ENCODE data around the gene TICRR.

The TICRR gene

DNA sequence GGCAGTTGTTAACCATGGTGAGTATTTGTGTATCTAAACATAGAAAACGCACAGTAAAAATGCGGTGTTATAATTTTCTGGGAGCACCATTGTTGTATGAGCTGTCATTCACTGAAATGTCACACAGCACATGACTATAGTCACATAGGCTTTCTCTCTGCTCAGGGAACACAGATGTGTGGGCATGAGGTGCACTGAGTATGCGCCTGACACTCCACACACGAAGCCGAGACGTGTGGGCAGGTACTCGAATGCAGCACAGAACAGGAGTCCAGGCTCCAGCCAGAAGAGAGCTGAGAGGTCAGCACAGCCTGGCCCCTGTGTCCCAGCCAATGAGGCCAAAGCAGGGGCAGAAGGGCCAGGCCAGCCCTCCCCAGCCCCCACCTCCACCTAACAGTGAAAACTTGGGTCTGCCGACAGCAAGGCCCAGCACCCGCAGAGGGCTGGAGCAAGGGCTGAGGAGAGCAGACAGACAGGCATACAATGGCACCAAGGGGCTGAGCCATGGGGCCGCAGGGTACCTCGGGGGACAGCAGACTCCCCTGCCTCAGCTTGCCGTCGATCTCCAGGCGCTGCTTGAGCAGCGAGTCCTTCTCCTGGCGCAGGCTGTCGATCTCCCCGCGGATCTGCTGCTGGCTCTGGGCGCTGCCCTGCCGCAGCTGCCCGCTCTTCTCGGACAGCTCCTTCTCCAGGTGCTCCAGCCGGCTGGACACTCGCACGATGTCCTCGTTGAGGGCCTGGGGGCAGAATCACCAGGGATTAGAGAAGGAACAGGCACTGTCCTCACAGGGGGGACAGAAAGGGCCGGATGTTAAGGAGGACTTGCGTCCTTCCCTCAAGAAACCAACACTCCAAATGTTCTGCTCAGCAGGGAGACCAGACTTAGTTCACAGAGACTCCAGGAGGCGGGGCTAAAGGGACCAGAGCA is 56.0 kb downstream of the TICRR start:
- DNase-seq, result no peak

DNA sequence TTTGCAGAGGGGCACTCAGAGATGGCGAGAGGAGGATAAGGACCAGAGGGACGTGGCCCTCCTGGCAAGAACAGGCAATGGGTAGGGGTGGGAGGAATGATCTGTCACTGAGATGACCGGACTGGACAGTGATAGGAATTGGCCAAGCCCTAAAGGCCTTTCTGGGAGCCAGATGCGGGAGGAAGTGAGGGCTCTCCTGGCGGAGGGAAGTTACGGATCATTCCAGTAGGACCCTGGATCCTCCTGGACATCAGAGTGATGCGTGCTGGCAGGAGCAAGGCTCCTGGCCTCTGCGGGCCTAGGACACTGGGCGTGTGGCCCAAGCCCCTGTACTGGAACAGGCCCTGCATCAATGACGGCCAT is 56.6 kb downstream of the TICRR start:
- DNase-seq, result no peak

DNA sequence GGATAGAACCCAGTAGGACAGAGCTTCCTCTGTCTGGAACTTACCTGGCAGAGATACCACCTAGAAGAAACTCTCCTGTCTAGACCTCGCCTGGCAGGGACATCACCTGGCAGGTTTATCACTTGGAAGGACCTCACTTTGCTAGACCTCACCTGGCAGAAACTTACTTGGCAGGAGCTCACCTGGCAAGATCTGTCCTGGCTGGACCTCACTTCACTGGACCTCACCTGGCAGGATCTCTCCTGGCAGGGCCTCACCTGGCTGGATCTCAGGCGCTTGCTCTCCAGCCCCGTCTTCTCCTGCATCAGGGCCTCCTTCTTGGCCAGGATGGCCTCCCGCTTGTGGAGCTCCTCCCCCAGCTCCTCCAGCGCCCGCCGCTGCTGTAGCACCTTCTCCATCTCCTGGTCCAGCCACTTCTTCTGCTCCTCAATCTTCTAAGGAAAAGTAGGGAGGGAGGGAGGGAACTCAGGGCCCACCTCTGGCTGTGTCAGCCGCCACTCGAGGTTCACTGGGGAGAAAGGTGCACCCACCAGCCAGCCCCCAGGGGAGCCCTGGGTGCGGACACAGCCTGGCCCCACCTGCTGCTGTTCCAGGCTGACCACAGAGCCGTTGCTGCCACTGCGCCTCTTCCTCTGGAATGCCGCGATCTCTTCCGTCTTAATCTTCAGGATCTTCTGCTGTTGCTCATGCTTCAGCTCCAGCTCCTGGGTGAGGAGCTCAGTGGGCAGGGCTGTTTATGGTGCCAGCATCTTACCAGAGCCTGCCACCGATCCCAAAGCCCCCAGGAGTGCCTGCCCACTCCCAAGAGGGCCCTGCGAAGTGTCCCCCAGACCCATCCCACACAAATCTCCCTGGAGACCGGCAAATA is 57.5 kb downstream of the TICRR start:
- no peak for DNase-seq

DNA sequence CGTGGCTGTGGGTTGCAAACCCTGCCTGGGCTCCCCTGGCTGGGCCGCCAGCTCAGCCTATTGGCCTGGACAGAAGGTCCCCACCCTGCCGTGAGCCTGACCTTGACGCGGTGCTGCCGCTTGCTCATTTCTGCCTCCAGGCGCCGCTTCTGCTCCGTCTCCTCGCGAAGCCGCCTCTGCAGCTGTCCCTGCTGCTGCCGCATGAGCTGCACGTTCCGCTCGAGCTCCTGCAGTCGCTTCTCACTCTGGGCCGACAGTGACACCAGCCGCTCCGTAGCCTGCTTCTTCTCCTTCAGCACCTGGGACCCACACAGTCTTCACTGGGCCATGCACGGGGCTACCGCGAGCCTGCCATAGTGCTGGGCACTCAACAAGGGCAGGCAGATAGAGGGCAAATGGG is 58.3 kb downstream of the TICRR start:
- DNase-seq, result no peak

DNA sequence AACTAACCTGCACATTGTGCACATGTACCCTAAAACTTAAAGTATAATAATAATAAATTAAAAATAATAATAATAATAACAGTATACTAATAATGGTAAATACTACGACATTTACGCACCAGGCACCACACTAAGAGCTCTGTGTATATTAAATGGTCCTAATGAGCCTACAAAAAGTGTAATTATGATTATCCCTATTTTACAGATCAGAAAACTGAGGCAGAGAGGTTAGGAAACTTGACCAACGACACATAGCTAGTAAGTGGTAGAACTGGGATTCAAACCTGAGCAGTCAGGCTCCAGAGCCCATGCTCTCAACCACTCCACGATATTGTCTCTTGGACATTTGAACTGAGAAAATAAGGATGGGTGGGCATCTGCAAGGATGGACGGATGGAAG is 65.0 kb downstream of the TICRR start:
- no peak for DNase-seq

DNA sequence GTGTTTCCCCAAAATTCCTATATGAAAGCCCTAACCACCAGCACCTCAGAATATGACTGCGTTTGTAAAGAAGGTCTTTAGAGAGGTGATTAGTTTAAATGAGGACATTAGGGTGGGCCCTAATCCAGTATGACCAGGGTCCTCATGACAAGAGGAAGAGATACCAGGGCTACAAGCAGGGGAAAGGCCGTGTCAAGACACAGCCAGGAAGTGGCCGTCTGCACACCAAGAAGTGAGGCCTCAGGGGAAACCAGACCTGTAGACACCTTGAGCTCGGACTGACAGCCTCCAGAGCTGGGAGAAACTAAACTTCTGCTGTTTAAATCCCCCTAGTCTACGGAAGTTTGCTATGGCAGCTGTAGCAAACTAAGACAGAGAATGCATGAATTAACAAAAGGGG is 65.8 kb downstream of the TICRR start:
- no peak for DNase-seq

DNA sequence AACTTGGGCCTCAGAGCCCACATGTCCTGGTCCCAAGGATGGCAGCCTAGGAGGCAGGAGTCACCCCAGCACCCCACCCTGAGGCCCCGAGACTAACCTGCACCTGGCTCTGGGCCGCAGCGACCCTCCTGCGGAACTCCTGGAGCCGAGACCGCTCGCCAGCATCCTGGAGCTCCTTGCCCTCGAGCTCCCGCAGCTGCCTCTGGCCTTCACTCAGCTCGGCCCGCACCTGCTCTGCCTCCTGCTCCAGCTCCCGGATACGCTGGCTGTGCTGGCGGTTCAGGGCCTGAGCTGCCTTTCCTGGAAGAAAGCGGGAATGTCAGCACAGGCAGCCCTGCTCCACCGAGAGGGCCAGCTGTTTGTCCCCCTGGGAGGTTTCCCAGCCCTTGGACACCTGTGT is 66.8 kb downstream of the TICRR start:
- DNase-seq, result no peak

DNA sequence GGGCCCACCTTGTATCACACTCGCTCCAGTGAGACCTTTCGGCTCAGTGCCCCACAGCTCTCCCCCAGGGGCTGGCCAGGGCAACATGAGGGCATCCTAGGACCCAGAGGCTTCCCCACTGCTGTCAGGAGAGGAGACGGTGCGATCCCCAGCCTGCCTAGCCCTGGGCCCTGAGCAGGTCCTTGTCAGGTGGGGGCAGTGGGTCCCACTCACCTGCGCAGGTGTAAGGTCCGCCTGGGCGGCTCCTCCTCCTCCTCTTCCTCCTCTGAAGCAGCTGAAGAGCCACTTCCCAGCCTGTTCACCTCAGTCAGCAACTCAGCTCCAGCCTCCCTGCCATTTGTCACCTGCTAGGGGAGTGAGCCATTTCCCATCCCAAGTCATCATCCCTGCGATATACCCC is 70.4 kb downstream of the TICRR start:
- DNase-seq, result no peak

DNA sequence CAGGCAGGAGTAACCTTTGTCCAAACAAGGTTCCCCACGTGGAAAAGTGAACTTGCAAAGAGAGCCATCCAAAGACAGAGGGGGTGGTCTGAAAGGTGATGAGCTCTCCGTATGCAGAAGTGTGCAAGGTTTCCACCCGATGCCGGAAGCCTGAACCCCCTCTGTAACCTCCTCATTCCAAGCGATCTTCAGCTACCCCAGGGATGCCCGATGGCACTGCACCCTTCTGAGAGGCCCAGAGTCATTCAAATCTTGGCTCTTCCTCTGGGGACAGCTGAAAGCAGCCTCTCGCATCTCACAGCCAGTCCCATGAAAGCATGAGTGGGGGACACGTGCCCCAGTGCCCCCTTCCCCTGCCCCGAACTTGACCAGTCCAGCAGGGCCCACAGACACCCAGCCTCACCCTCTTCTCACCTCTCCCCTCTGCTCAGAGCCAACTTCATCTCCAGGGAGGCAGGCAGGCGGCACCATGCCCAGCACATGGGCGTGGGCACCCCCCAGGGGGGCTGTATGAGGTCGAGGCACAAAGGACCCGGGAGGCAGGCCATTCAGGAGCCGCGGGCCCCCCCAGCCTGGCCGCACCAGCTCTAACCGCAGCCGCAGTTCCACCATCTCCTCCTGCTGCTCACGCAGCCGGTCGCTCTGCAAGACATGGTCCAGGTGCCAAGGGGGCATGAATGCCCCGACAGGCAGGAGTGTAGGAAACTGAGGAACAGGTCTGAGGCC is 71.3 kb downstream of the TICRR start:
- no peak for DNase-seq

DNA sequence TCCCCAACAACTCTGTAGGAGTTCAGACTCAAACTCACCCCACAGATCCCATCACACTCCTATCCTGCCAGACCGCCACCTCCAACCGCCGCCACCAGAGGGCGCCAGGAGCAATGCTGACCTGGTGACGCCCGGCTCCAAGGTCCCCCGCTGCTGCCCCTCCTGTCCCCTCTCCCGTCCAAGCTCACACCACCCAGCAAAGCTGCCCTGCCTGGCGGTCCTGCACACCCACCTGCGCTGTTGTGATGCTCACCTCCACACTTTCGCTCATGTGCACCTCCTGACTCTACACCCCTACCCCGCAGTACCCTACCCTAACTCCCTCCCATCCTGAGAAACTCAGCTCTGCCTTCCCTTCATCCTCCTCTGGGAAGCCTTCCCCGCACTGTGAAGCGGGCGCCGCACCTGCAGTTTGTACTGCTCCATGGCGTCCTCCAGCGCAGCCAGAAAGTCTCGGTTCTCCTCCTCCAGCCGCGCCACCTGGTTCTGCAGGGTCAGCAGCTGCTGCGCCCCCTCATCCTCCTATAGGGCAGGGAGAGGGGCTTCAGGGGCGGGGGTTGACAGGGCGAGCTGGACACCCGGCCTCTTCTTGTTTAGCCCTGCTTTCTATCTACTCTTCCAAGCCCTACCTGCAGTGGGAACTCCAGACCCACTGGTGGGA is 72.1 kb downstream of the TICRR start:
- DNase-seq, result peak; percentile 4

DNA sequence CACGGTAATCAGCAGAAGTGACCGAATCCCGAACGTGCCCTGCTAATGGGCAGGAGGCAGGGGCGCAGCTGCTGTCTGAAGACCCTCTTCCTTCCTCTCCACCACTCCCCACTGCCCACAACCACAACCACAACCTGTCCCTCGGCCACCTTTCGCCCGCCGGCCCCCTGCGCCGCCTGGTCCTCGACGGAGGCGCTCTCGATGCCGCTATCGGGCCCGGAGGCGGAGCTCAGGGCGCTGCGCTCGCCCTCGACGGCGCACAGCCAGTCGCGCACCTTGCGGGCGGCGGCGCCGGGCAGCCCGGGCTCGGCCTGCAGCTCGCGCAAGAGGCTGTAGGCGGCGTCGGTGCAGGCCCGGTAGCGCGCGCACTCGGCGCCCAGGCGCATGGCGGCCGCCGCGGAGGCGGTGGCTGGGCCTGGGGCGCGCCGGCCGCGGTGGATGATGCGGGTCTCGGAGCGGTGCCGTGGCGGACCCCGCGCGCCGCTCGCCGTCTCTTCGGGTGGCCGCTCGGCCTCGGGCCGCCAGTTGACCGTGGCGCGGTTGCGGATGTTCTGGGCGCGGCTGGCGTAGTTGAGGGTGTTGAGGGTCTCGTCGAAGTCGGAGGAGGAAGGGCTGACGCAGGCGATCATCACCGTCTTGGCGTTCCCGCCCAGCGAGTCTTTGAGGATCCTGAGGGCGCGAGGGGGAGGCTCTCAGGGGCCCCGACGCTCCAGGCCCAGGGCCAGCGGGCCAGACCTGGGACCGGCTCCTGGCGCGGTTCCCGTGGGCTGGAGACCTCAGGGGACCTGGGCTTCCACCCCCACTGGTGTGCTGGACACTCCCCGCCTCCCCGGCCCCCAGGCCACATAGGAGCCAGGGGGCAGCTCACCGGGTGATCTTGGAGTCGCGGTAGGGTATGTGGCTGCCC is 73.1 kb downstream of the TICRR start:
- no peak for DNase-seq

DNA sequence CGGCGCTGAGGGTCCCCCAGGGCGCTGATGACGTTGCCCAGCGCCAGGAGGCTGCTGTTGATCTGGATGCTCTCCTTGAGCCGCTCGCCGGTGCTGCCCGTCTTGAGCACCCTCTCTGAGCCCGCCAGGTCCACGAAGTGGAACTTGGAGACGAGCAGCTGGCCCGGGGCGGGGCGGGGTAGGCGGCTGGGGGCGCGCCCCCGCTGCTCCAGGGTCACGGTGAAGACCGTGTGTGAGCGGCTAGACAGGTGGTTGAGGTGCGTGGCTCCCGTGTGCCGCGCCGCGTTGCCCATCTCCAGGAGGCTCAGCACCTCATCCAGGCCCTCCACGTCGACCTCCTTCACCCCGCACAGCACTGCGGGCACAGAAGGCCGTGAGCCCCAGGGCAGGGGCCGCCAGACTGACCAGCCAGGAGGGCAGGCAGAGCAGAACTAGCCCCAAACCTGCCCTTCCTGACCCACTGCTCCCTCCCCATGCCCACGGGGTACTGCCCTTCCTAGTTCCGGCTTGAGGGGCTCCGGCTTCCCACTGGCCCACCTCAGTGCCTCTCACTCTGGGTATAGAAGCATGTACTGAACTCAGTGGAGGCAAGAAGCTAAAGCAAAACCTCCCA is 73.8 kb downstream of the TICRR start:
- DNase-seq, result no peak

DNA sequence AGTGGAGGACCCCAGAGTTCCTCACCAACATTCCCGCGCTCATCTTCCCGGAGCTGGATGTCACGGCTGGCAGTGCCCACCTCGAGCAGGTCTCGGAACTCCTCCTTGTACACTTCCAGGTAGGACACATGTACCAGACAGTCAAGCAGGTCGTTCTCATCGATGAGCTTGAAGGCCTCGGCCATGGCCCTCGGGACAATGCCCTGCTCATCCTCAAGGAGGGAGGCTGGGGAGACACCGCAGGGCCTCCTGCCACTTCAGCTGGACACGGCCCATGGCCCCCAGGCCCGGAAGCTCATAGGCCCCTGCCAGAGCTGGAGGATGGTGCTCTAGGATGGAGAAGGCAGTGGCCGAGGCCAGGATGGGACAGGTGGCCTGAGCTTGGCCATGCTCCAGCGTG is 74.4 kb downstream of the TICRR start:
- DNase-seq, result no peak

DNA sequence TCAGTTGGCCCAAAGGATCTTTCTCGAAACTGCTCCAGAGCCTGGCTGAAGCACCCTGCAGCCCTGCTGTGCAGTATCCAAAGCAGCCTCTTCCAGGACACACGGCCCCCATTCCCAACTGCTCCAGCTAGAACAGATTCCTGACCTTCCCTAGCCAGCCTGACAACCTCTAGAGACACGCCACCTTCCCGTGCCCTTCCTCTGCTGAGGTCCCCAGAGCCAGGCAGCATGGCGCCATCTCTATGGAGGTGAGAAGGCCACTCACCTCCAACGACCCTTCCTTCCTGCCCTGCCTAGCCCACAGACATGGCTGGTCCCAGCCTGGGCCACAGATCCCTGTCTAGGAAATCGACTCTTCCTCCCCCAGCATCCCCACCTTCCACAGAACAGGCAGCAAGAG is 76.9 kb downstream of the TICRR start:
- DNase-seq, result no peak

DNA sequence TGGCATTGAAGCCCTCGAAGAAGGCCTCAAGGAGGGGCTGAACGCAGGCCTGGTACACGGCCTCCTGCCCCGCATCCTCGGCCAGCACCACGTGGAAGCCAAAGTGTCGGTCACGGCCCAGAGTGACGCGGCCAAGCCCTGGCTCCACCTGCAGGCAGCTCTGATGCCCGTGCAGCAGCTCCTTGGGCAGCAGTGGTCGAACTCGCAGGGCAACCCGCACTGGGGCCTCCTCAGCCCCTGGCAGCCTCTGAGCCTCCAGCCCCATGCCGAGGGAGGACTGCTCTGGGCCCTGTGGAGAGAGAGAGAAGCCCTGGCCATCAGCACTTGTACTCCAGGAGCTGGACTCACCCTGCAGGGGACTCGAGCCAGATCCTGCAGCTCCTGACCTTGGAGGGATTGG is 77.4 kb downstream of the TICRR start:
- DNase-seq, result no peak

DNA sequence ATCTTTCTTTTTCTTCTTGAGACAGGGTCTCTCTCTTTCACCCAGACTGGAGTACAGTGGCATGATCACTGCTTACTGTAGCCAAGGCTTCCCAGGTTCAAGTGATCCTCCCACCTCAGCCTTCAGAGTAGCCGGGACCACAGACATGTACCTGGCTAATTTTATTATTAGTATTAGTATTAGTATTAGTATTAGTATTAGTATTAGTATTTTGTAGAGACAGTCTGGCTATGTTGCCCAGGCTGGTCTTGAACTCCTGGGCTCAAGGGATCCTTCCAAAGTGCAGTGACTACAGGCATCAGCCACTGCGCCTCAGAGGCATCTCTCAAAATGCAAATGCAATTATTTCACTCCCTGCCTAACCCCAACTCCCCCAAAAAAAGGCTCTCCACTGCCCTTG is 78.3 kb downstream of the TICRR start:
- no peak for DNase-seq

DNA sequence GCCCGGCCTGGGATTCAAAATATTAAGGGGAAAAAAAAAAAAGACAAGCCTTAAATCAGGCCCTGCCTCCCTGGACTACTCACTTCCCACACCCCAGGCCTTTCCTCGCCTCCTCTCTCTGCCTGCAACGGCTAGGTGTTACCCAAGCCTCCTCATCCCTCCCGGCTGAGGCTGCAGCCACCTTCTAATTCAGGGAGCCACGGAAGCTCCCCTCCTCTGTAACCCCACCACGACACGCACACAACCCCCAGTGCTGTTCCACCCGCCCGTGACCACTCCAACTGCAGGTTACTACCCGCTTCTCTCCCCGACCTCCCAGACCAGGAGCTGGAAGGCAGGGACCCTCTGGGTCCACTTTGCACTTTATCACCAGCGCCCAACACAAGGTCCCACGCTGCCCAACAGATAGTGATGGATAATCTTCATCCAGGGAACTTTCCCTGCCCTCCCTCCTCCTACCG is 79.1 kb downstream of the TICRR start:
- DNase-seq, result no peak

DNA sequence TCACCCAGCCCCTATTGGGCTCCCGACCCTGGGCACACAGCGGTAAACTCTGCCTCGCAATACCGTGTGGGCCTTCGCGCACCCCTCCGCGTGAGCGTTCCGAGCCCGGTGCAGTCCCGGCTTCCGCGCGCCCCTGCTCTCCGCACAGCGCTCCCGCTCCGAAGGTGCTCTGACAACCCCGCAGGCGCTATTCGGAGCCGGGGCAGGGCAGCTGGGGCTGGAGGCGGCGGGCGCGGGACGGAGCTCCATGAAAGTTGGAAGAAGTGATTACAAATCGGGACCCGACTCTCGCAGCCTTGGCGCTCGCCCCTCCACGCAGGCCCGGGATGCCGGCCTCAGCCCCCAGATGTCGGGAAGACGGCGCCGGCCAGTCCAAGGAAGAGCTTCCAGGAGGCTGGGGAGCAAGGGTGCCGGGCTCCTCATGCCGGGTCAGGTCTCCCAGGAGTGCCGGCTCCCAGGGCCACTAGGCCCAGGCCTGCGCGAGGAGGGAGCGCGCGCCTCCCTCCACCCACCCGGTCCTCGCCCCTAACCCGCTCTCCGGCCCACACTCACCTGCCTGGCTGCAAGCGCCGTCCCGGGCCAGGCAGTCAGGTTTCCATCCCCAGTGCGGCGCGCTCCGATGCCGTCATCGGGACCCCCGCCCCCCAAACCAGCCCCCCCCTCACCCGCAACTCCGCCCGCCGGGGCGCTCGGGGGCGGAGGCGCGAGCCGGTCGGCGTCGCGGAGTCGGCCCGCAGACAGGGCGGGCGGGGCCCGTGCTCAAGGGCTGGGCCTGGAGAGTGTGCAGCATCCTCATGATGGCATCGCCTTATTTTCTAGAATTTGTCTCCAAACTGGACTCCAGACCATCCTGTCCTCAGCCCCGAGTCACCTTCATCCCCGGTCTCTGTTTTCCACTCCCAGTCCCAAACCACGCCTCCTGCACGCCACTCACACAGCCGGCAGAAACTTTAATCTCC is 79.9 kb downstream of the TICRR start, which contains the start of gene KIF7:
Gene KIF7 (minus strand): TSS at position 621 of the 959 bp plus-strand sequence. CDS start 2,537 bp downstream, outside the sequence.
- peak; percentile 15 for DNase-seq

DNA sequence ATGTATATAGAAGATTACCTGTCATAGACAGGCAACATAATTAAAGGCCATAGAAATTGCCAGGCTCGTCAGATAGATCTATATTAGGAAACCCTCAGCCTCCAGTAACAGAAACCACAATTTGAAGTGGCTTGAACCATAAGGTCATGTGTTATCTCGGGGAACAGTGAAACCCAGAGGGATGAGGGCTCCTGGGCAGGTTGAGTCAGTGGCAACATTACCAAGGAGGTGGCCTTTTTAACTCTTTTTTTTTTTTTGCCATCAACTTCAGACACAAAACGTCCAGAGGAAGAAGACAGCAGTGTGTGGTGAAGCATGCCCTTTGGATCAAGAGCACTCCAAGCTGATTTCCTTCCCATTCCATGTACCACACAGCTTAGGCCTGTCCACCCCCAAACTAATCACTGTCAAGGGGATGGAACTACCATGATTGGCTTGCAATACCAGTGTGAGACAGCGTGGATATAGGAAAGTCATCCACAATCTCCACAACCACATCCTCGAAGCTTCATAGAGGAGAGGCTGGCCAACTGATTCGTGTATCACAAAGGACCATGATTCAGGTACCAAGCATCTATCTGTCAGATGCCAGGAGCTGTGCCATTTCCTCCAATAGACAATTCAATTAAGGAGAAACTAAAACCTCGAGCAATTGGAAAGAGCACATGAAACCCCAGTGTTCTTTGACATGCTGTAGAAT is 81.0 kb downstream of the TICRR start:
- DNase-seq, result no peak
